ENCODE results near the gene NR2F6.

Gene NR2F6

GRCh38 chr19:17237747-17238706 lies 7.7 kb downstream of the NR2F6 start:
- no peak for DNase-seq

DNA sequence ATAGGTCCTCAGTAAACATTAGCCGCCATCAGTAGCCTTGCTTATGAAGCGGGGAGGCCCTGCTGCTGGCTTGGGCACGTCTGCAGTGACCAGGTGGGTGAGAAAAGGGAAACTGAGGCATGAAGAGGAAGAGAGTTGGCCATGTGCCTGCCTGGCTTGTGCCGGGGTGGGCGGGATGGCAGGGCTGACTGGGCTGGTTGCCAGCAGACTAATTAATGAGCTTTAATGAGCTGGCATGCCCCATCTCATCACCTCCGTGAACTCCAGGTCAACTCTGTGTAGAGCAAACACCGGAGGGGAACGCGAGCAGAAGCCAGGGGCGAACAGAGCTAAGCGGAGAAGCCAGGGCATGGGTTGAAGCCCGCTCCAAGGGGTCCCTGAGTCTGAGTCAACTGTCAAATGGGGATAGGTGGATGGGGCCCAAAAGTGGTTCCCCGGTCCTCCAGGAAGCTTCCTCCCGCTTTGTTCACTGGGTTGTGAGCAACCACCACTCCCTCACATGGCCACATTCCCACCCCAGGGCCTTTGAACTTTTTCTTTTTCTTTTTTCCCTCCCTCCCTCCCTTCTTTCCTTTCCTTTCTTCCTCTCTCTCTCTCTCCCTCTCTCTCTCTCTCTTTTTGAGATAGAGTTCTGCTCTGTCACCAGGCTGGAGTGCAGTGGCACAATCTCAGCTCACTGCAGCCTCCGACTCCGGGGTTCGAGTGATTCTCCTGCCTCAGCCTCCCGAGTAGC lies 8.7 kb downstream of the NR2F6 start:
- no peak for DNase-seq

DNA sequence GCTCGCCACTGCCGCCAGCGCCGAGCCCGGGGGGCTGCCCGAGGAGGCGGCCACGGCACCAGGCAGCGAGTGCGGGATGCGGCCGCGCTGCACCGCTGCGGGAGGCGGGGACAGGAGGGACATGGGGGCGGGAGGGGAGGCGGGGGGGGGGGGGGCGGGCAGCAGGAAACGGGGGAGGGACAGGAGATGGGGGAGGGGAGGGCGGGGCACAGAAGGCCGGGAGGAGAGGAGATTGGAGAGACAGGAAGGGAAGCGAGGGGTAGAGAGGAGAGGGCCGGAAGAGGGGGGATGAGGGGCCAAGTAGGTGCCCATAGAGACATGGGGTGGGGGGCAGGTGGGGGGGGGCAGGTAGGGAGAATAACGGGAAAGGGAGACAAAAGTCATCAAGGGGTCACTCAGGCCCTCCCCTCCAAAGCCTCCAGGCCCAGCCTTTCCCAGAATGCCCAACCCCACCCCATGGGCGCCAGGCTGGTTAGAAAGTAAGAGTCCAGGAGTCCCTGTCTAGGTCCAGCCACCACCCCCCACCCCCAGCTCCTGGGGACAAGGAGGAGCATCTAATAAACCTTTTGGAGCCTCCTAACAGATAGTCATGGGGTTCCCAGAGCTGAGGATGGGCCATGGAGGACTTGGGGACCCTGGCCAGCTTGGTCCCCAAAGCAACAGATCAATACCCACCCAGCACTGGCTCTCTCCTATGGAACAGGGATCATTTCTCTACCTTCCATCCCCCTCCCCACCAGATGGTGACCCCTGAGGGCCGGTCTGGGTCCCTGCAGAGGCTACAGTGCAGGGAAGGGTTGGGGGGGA lies 9.5 kb downstream of the NR2F6 start:
- no peak for DNase-seq

DNA sequence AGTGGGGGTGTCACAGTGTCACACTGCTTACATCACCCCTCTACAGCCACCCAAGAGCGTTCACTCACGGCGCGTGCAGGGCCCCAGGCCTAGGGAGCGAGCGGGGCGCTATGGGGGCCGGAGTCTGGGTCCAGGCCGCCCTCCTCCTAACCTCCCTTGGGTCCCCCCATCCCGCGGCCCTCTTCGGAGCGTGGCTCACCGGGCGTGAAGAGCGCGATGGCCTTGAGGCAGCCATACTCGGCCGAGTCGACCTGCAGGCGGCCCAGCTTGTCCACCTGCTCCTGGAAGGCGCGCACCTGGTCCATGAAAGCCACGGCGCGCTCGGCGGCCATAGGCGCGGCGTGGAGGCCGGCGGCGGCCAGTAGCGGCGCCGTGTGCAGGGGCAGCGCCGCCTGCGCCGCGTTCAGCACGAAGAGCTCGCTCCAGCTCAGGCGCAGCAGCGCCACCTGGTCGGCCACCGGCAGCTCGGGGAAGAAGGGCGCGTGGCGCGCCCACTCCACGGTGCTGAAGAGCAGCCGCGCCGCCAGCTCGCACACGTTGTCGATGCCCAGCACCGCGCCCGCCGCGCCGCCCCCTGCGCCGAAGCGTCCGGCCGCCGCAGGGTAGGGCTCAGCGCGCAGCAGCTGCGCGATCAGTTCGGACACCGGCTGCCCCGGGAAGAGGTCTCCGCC lies 10.3 kb downstream of the NR2F6 start:
- DNase-seq, result peak; percentile 35 to 43

DNA sequence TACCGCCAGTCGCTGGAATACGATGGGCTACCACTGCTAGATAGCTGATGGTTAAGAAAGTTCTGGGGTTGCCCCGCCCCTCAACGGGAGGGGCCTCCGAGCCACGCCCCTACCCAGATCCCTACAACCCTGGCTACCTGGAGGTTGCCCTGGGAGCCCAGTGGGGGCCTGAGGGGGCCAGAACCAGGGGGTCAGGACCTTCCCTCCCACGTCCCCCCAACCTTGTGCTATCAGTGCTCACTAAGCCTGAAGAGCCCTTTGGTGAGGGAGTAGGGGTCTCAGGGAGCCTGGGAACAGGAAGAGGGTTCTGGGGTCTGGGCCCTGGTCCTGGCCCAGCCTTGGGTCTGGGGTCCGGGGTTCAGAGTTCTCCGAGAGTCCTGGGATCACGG lies 10.8 kb downstream of the NR2F6 start:
- DNase-seq, result no peak

DNA sequence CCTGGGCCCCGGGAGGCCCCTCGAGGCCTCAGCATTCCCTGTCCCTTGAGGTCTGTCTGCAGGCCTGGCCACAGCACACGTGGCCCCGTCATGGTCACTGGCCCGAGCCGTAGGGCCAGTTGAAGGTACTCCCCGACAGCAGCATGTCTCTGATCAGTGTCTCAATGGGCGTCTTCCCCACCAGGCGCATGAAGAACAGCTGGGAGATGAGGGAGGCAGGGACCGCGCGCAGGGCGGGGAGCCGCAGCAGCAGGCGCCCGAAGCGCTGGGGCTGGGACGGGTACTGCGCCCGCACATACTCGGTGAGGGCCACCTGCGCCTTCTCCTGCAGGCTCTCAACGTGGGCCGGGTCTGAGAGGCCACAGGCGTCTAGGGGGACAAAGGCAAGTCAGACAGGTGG lies 13.5 kb downstream of the NR2F6 start:
- DNase-seq, result no peak

GRCh38 chr19:17229890-17230289 lies 15.8 kb downstream of the NR2F6 start:
- no peak for DNase-seq

DNA sequence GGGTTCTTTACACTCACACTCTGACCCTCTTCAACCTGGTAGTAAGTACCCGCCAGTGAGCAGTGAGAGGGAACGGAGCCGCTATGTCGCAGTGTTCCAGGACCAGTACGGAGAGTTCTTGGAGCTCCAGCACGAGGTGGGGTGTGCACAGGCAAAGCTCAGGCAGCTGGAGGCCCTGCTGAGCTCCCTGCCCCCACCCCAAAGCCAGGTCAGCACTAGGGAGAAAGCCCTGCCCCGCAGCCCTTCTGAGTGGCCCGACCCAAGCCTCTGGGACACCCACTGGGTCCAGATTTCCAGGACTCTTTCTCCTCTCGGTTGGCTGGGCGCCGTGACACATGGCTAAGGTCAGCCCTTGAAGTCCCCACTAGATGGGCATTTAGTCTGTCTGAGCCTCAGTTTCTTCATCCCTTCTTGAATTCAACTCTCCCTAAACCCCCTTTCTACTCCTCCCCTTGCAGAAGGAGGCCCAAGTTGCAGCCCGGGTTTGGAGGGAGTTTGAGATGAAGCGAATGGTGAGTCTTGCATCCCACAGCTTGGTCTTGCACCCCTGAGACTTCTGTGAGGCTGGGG lies 17.8 kb downstream of the NR2F6 start:
- DNase-seq, result no peak

DNA sequence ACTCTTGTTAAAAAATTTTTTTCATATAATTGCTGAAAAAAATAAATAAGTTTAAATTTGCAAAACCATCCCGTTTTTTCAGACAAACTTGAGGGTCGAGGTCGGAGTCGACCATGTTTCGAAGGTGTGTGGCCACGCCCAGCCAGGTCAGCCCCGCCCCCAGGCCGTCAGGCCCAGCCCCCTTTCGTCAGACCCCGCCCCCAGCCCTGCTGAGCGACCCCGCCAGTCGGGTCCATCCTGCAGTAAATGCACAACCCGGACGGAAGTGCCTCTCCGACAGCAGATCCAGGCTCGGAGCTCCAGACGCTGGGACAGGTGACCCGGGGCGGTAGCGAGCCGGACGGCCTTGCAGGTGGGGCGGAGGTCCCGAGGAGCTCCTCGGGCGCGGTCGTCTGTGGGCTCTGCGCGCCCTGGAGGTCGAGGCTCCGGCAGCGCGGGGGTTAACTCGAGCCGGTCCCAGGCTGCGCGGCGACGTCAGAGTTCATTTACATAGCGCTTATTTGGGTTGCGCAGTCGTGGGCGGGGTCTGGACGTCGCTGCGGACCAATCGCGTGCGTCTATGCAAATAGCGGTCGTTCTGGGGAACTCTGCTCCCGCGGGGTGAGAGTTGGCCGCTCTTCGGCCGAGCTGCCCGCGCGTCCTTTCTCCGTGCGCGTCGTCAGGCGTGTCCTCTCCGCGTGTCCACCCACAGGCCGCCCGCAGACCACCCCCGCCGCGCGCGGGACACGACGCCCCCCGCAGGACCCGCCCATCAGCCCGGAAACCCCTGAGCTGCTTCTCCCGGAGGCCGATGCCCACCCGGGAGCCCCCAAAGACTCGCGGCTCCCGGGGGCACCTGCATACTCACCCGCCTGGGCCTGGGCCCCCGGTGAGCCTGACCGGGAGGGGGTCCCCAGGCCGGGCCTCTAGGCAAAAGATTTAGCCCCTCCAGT lies 19.5 kb downstream of the NR2F6 start, which contains the start of gene OCEL1:
Gene OCEL1 (plus strand): TSS at position 225 of the 932 bp plus-strand sequence. CDS start 22 bp downstream, at position 247.
- DNase-seq, result peak; percentile 93 to 100

- no peak for DNase-seq
Measured at GRCh38 chr19:17225053-17225452, 20.7 kb downstream of the NR2F6 start.

DNA sequence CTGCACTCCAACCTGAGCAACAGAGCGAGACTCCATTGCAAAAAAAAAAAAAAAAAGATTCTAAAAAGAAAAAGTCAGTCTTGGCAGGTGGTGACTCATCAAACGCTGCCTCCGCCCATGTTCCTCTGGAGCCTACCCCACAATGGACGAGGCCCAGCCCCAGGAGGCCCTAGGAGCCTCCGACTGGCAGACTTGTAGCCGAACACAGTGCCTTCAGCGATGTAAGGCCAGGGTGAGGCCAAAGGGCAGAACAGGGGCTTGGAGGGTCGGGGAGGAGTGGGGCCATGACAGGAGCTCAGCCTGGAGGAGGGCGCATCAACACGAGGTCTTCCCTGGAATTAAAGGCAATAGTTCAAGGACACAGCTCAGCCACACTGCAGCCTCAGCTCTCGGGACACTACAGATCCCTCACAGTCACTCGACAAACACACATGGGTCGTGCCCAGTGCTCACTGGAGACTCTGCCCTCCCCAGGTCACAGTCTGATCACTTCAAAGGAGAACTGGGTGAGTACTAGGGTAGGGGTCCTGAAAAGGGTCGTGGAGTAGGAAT lies 25.4 kb downstream of the NR2F6 start:
- peak; percentile 15 to 18 for DNase-seq

DNA sequence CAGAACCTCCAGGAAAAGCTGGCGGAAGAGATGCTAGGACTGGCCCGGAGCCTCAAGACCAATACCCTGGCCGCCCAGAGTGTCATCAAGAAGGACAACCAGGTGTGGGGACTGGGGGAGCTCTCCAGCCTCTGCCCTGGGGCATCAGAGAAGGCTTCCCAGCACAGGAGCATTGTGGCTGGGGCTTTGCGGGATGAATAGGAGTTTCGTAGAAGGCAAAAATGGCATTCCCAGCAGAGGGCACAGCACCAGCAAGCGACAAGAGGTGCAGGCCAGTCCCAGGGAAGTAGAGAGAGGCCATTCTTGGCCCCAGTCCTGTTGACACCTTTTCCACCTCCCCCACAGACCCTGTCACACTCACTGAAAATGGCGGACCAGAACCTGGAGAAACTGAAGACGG lies 26.4 kb downstream of the NR2F6 start:
- DNase-seq, result no peak

GRCh38 chr19:17216058-17216670 lies 29.6 kb downstream of the NR2F6 start:
- no peak for DNase-seq

- peak; percentile 63 to 87 for DNase-seq
Measured at GRCh38 chr19:17215127-17215971, 30.4 kb downstream of the NR2F6 start, which contains the start of gene USE1. USE1 (plus strand) TSS chr19:17215357; CDS start chr19:17215406, 49 bp downstream.

GRCh38 chr19:17214508-17215126 lies 31.1 kb downstream of the NR2F6 start:
- no peak for DNase-seq

GRCh38 chr19:17213334-17213733 lies 32.4 kb downstream of the NR2F6 start:
- no peak for DNase-seq

DNA sequence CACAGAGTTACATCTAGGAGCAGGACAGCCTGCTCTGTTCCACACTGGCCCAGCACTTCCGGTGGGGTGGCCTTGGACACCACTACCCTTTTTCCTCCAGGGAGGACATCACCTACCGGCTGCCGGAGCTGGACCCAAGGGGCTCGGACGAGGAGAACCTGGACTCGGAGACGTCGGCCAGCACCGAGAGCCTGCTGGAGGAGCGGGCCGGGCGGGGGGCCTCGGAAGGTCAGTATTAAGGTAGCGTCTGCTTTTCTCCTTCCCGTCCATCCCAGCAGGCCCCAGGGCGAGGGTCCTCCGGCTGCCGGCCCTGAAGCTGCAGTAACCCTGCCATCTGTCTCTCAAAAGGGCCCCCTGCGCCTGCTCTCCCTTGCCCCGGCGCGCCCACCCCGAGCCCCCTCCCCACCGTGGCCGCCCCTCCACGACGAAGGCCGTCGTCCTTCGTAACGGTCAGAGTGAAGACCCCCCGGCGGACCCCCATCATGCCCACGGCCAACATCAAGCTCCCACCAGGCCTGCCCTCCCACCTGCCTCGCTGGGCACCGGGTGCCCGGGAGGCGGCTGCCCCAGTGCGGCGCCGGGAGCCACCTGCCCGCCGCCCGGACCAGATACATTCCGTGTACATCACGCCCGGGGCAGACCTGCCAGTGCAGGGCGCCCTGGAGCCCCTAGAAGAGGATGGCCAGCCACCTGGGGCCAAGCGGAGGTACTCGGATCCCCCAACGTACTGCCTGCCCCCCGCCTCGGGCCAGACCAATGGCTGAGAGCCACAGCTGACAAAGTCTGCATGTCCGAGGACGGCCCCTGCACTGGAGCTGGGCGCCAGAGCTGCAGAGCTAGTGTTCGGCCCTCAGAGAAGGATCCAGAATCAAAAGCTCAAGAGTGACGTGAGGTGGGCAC lies 33.9 kb downstream of the NR2F6 start:
- no peak for DNase-seq
